Adipocyte (in vitro differentiated cells): Measurements from ENCODE around the gene USH2A.
"Not testable (repeated sequence)": the region's sequence is repeated elsewhere in the genome, so short reads cannot be mapped to it uniquely, and the experiment has no call there.

Source experiments
- DNase-seq: peaks from one replicate; pipeline ENCODE4 v3.0.0-alpha.2; 2015; ENCODE audit warnings: low read depth
- H3K27me3 ChIP-seq: replicated peaks from 2 replicates; pipeline ENCODE4 v1.7.0; 2013; ENCODE audit warnings: mild to moderate bottlenecking, low read length, moderate library complexity; ENCODE audit not compliant: control insufficient read depth, insufficient read depth
- H3K36me3 ChIP-seq: 2 replicates; pipeline ENCODE4 v1.7.0; 2013; ENCODE audit warnings: low read length, mild to moderate bottlenecking, moderate library complexity; ENCODE audit not compliant: control insufficient read depth, insufficient read depth, severe bottlenecking
- H3K4me1 ChIP-seq: 2 replicates; pipeline ENCODE4 v1.7.0; 2013; ENCODE audit warnings: mild to moderate bottlenecking, low read length, moderate library complexity; ENCODE audit not compliant: control insufficient read depth, insufficient read depth
- H3K4me3 ChIP-seq: 2 replicates; pipeline ENCODE4 v1.7.0; 2013; ENCODE audit warnings: mild to moderate bottlenecking, low read length, moderate library complexity
- H3K9ac ChIP-seq: 2 replicates; pipeline ENCODE4 v1.7.0; 2013; ENCODE audit warnings: mild to moderate bottlenecking, low read length, moderate library complexity
- H3K9me3 ChIP-seq: 2 replicates; pipeline ENCODE4 v1.7.0; 2013; ENCODE audit warnings: mild to moderate bottlenecking, low read length, moderate library complexity; ENCODE audit not compliant: control insufficient read depth

USH2A gene

DNA sequence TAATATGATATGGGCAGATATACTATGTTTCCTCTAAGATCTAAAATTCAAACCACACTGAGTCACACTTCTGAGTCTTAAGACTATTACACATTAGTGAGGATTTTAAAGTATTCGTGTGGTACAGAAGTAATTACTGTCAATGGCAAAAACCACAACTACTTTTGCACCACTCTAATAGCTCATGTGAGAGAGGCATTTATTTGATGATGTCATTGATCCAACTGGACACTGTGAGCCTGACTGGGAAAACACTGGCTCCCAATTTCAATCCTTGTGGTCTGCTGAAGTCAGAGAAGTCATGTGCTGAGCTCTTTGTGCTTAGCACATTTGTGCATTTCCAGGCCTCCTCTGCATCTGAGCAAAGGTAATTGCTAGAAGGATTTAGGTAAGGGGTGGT is 377.8 kb downstream of the USH2A start:
- peaks cover 22% of the 10 kb centered on the region for H3K4me1 ChIP-seq

DNA sequence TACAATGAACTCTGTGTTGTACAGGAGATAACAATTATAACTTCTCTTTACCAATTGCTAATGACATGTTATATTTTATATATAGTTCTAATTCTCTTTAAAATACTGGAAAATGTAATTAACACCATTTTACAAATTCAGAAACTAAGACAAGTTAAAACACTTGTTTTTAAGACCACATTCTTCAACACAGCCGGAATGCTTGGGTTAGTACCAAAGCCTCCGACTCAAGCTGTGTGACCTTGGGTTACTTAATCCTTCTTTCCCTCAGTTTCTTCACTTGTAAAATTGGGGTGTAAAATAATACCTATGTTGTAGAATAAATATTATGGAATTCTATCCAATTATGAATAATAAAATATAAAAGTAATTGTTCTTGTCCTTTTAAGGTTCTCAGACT is 378.7 kb downstream of the USH2A start:
- no peak for DNase-seq
- no peak overlapping the region for H3K9ac ChIP-seq
- no peaks in the 10 kb centered on the region for H3K27me3 ChIP-seq
- no peak overlapping the region for H3K4me3 ChIP-seq
- H3K4me1 ChIP-seq, result peaks cover 22% of the 10 kb centered on the region
- H3K36me3 ChIP-seq, result no peaks in the 10 kb centered on the region
- no peaks in the 10 kb centered on the region for H3K9me3 ChIP-seq

More for the DNA sequence above, 377.8 kb downstream of the USH2A start:
- H3K9ac ChIP-seq, result no peak overlapping the region
- no peaks in the 10 kb centered on the region for H3K27me3 ChIP-seq
- DNase-seq, result peak; percentile 63
- no peaks in the 10 kb centered on the region for H3K36me3 ChIP-seq
- H3K4me3 ChIP-seq, result no peak overlapping the region
- no peaks in the 10 kb centered on the region for H3K9me3 ChIP-seq

DNA sequence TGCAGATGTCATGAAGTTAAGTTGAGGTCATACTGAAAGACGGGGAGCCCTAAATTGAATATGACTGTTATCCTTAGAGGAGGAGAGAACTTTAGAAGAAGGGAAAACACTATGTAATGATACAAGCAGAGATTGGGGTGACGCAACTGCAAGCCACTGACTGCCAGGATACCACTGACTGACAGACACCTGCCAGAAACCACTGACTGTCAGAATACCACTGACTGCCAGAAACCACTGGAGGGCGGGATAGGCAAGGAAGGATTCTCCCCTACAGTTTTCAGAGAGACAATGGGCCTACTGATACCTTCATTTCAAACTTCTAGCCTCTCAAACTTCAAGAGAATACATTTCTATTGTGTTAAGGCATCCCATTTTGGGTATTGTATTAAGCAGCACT is 388.7 kb downstream of the USH2A start:
- Histone ChIP-seq H3K36me3 (no peaks in the 10 kb centered on the region), H3K27me3 (no peaks in the 10 kb centered on the region), H3K4me3 (no peak overlapping the region), H3K9ac (no peak overlapping the region), H3K9me3 (no peaks in the 10 kb centered on the region), H3K4me1 (no peaks in the 10 kb centered on the region)
- DNase-seq, result no peak

DNA sequence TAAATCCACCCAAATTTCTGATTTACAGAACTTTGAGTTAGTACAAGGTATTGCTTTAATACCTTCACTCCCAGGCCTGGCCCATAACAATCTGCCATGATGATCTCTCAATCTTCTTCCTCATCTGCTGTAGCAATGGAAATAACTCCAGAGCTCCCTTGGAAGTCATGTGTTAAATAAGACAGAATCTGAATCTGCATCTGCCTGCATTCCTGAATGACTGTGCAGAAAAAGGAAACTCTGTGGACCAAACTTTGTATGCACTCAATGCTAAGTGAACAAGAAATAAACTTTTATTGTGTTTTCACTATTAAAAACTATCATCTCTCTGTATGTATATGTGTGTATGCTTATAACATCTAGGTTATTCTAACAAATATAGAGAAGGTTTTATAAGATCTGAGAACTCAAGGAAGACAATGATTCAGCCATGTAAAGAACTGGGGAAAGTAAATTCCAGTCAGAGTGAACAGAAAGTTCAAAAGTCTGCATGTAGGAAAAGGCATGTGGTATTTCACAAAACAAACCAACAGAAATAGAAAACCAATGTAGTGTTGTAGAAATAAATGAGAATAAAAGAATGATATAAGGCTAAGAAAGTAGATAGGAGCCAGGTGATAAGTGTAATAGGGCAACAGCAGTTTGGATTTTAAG is 390.2 kb downstream of the USH2A start:
- no peaks in the 10 kb centered on the region for H3K27me3 ChIP-seq
- no peak overlapping the region for H3K9ac ChIP-seq
- peak; percentile 39 for DNase-seq
- no peaks in the 10 kb centered on the region for H3K9me3 ChIP-seq
- H3K36me3 ChIP-seq, result no peaks in the 10 kb centered on the region
- H3K4me3 ChIP-seq, result no peak overlapping the region
- no peaks in the 10 kb centered on the region for H3K4me1 ChIP-seq

DNA sequence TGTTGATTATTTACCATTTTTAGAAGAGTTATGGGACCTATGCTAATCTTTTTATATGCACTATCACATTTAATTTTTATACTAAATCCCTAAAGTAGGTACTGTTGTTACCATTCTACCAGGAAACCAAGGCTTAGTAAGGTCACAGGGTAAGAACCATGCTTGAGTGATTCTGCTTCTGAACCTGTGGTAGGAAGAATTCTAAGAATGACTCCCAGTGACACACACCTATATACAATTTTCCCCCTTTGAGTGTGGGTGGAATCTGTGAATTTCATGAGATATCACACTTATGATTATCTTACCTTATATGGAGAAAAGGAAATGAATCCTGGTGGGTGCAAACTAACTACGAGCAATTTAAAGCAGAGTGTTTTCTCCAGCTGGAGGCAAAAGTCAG is 391.0 kb downstream of the USH2A start:
- Histone ChIP-seq H3K4me1 (no peaks in the 10 kb centered on the region), H3K4me3 (no peak overlapping the region), H3K9ac (no peak overlapping the region), H3K36me3 (no peaks in the 10 kb centered on the region), H3K27me3 (no peaks in the 10 kb centered on the region), H3K9me3 (no peaks in the 10 kb centered on the region)
- DNase-seq, result no peak

DNA sequence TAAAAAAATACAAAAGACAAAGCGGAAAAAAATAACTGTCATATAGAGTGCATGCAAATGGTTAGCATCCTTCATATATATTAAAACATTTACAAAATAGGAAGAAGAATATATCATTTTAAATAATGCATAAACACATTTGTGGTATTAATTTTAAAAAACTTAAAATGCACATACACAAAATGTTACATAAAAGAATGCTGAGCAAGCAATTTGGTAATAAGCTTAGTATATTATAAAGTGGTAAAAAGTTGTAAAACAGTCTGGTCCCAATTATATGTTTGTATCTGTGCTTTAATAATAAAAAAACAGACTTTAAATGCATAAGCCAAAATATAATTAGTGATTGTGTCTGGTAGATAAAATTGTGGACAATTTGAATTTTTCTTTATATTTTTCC is 394.6 kb downstream of the USH2A start:
- H3K9ac ChIP-seq, result no peak overlapping the region
- no peak for DNase-seq

DNA sequence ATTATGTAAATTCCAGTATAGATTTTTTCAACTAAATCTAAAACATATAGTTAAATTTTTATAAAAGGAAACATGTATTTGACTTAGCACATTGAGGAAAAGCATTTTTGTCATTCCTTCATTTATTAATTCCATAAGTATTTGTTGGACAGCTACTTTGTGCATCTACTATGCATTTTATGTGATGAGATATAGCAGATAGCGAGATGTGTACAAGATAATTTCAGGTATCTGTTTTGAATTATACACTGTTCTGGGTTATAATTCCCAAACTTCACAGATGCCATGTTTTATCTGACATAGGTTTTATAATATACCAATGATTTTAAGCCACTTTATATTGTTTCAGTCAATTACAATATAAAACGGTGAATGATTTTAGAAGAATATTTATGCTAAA is 398.7 kb downstream of the USH2A start:
- H3K9me3 ChIP-seq, result no peaks in the 10 kb centered on the region
- no peak overlapping the region for H3K9ac ChIP-seq
- H3K36me3 ChIP-seq, result no peaks in the 10 kb centered on the region
- no peak overlapping the region for H3K4me3 ChIP-seq
- DNase-seq, result peak; percentile 9
- no peaks in the 10 kb centered on the region for H3K4me1 ChIP-seq
- H3K27me3 ChIP-seq, result no peaks in the 10 kb centered on the region

More for the DNA sequence above, 394.6 kb downstream of the USH2A start:
- Histone ChIP-seq H3K9me3 (no peaks in the 10 kb centered on the region), H3K4me3 (no peak overlapping the region), H3K27me3 (no peaks in the 10 kb centered on the region), H3K4me1 (no peaks in the 10 kb centered on the region), H3K36me3 (no peaks in the 10 kb centered on the region)

DNA sequence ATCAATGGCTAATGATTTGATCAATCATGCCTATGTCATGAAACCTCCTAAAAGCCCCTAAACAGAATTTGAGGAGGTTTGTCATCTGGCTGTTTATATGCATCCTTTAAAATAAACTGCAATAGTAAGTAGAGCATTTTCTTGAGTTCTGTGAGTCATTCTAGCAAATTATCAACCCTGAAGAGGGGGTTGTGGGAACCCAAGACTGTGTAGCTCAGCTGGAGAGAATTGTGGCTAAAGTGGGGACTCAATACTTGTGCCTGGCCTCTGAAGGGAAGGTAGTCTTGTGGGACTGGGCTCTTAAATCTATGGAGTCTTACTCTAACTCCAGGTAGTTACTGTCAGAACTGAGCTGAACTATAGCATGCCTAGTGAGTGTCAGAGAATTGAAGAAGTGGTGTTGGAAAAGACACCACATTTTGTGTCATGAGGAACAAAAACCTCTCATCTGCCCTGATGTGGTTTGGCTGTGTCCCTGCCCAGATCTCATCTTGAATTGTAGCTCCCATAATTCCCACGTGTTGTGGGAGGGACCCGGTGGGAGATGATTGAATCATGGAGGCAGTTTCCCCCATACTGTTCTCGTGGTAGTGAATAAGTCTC is 402.4 kb downstream of the USH2A start:
- no peaks in the 10 kb centered on the region for H3K27me3 ChIP-seq
- no peaks in the 10 kb centered on the region for H3K4me1 ChIP-seq
- no peak overlapping the region for H3K9ac ChIP-seq
- no peak for DNase-seq
- H3K36me3 ChIP-seq, result no peaks in the 10 kb centered on the region
- no peaks in the 10 kb centered on the region for H3K9me3 ChIP-seq
- no peak overlapping the region for H3K4me3 ChIP-seq

DNA sequence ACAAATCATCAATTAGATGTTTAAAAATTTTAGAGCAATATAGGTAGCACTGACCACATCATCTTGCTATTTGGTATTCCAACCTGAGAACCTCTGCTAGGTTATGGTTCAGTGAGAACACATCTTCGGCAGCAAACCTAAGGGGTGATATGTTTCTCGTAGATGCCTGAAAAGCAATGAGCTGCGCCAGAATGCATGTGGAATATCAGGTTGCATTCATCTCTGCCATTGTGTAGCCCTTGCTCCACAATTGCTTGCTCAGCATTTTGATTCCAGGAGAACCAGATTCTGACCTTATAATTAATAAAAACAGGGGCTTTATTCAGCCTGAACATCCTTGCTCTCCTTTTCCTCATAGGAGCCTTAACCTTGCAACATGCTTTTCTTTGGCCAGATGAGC is 408.1 kb downstream of the USH2A start:
- no peaks in the 10 kb centered on the region for H3K4me1 ChIP-seq
- H3K9me3 ChIP-seq, result no peaks in the 10 kb centered on the region
- H3K27me3 ChIP-seq, result no peaks in the 10 kb centered on the region
- DNase-seq, result no peak
- H3K36me3 ChIP-seq, result no peaks in the 10 kb centered on the region
- no peak overlapping the region for H3K9ac ChIP-seq
- H3K4me3 ChIP-seq, result no peak overlapping the region

DNA sequence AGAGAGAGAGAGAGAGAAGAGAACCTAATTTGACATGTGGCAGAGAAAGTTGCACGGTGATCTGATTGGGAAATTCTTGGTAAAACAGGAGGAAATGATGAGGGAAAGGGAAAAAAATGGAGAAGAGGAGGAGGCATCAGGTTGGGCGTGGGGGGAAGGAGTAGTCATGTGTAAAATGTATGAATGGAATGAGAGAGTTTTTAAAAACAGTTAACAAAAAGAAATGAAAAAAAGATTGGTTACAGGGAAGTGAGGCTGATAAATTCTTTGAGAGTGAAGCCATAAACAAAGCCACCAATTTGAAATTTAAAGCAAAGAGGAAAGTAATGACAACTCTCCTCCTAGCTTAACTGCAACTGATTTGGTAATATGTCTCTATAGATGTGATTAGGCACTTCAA is 409.2 kb downstream of the USH2A start:
- no peak for DNase-seq
- Histone ChIP-seq H3K9me3 (no peaks in the 10 kb centered on the region), H3K27me3 (no peaks in the 10 kb centered on the region), H3K36me3 (no peaks in the 10 kb centered on the region), H3K4me3 (no peak overlapping the region), H3K4me1 (no peaks in the 10 kb centered on the region), H3K9ac (no peak overlapping the region)

DNA sequence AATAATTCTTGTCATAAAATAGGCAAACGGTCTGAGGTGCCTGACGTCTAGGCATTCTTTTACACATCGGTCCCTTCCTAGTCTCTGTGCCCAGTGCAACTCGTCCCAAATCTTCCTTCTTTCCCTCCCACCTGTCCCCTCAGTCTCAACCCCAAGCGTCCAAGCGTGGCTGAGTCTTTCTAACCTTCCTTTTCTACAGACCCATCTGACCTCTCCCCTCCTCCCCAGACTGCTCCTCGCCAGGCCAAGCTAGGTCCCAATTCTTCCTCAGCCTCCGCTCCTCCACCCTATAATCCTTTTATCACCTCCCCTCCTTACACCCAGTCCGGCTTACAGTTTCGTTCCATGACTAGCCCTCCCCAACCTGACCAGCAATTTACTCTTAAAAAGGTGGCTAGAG is 413.8 kb downstream of the USH2A start:
- not testable (repeated sequence) for H3K9ac ChIP-seq, DNase-seq, H3K4me3 ChIP-seq, H3K9me3 ChIP-seq, H3K27me3 ChIP-seq, H3K4me1 ChIP-seq, H3K36me3 ChIP-seq

DNA sequence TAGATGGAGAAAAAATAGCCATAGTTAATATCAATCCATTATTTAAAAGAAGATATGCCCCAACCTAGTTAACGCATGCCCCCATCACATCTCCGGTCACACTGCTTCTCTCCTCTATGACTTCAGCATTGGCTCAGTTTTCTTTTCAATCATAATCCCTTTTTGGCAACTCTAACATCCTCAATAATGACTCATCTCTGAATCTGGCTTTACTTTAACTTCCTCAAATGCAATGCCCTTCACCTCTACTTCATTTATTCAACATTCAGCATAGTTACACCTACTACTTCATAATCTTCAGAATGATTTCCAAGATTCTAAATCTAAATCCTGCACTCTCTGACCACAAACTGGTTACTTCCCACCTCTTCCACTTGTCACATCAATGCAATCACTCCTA is 417.3 kb downstream of the USH2A start:
- Histone ChIP-seq H3K4me3 (no peak overlapping the region), H3K9me3 (no peaks in the 10 kb centered on the region), H3K27me3 (no peaks in the 10 kb centered on the region), H3K9ac (no peak overlapping the region), H3K36me3 (no peaks in the 10 kb centered on the region), H3K4me1 (no peaks in the 10 kb centered on the region)
- DNase-seq, result peak; percentile 69
